ENCODE measurements around the gene C1orf141. TPM values are rescaled to one million over a fixed set of nuclear protein-coding genes. Genes with fewer than 3 reads are reported as not detected.
A peak's percentile ranks its signal among the peaks of the same experiment; 100 is the strongest.

C1orf141 gene
- not detected for total RNA-seq
- not detected for polyA plus RNA-seq
- long read RNA-seq, donor 1, result 0 reads
- long read RNA-seq, donor 2, result 0 reads
- long read RNA-seq, donor 3, result 0 reads

DNA sequence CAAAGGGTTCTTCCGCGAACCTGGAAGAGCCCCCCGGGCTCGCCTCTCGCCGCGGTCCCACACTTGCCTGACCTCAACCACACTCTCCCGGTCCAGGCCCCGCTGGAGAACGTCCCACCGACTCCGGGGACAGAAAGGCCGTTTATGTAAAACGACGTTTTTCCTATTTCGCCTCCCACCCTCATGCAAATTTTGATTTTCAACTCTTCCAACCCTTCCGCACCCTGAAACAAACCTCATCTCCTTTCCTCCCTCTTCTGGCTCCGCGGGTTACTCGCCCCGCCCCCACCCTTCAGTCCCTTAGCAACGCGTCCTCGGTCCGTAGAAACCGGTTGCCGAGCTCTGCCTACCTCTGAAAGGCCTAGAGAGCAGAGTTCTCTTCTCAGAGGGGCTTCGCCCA, at the start of gene C1orf141:
TSS of gene C1orf141 (minus strand) at position 276 of the 400 bp plus-strand sequence. CDS start 7,730 bp downstream, outside the sequence.
- Histone ChIP-seq H3K27me3 (peaks cover 0 to 5% (median 0%) of the 10 kb centered on the region in 7 donors), H3K27ac (no peak within 1 kb of the TSS), H3K9me3 (no peaks in the 10 kb centered on the region), H3K4me1 (peaks cover 0 to 12% (median 0%) of the 10 kb centered on the region in 9 donors), H3K36me3 (no peaks in the 10 kb centered on the region), H3K4me3 (peak within 1 kb of the TSS in 9 of 10 donors; percentile 6 to 47 (median 40))
- intact Hi-C loops (cut with DNase I), result loop anchor here in 1 of 10 donors (10.0 kb wide), 1 partner anchor 60 kb away; no protein-coding TSS in a partner anchor
- WGBS, 2 donors, result 11 to 21% methylated on average over 28 of the region's 28 CpGs
- DNase-seq, result peak; percentile 9 to 20
- ATAC-seq, result peak in 7 of 8 donors; percentile 43 to 80 (median 62)
- TF ChIP-seq, protein P1, sequence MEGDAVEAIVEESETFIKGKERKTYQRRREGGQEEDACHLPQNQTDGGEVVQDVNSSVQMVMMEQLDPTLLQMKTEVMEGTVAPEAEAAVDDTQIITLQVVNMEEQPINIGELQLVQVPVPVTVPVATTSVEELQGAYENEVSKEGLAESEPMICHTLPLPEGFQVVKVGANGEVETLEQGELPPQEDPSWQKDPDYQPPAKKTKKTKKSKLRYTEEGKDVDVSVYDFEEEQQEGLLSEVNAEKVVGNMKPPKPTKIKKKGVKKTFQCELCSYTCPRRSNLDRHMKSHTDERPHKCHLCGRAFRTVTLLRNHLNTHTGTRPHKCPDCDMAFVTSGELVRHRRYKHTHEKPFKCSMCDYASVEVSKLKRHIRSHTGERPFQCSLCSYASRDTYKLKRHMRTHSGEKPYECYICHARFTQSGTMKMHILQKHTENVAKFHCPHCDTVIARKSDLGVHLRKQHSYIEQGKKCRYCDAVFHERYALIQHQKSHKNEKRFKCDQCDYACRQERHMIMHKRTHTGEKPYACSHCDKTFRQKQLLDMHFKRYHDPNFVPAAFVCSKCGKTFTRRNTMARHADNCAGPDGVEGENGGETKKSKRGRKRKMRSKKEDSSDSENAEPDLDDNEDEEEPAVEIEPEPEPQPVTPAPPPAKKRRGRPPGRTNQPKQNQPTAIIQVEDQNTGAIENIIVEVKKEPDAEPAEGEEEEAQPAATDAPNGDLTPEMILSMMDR (IDR thresholded peaks at IDR 0.05), result no peak

- no peak for DNase-seq
- TF ChIP-seq, protein P1 (IDR thresholded peaks at IDR 0.05), result no peak
- Histone ChIP-seq H3K9me3 (no peaks in the 10 kb centered on the region), H3K27me3 (no peaks in the 10 kb centered on the region), H3K4me3 (no peak overlapping the region), H3K27ac (no peak overlapping the region), H3K36me3 (no peaks in the 10 kb centered on the region), H3K4me1 (no peaks in the 10 kb centered on the region)
- 81 to 82% methylated on average over 3 of the region's 3 CpGs for WGBS, 2 donors
- intact Hi-C loops (cut with DNase I), result no loop called here
- no peak for ATAC-seq
Observed at GRCh38 chr1:67175530-67176087, 40.8 kb upstream of the C1orf141 start.

DNA sequence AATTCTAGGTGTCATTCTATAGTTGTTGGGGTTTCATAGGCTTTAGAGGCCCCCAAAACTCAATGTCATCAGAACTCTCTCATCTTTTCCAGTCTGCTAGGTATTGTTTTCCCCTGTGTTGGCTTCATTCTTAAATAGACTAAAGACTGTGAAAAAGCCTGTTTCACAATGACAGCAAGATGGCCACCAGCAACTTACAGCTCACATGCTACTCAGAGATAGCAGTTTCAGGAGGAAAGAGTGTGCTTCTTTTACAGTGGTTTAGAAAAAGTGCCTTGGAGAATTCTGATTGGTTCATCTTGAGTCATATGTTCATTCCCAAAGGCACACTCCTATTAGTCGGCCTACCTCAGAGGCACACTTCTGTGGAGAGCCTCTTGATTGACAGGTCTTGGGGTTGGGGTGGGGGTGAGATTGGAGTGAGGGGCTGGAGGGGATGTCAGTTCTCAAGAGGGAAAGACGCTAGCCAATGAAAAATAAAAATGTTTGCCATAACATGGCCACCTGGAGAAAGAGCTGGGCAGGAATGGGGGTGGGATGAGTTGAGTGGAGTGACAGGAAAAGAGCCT, 40.0 kb upstream of the C1orf141 start:
- WGBS, 2 donors, result 74 to 88% methylated on average over 2 of the region's 2 CpGs
- no peaks in the 10 kb centered on the region for H3K4me1 ChIP-seq
- H3K4me3 ChIP-seq, result no peak overlapping the region
- DNase-seq (no peak), ATAC-seq (no peak)
- no peaks in the 10 kb centered on the region for H3K36me3 ChIP-seq
- intact Hi-C loops (cut with DNase I), result no loop called here
- no peaks in the 10 kb centered on the region for H3K27me3 ChIP-seq
- TF ChIP-seq, protein P1 (IDR thresholded peaks at IDR 0.05), result no peak
- no peaks in the 10 kb centered on the region for H3K9me3 ChIP-seq
- no peak overlapping the region for H3K27ac ChIP-seq

DNA sequence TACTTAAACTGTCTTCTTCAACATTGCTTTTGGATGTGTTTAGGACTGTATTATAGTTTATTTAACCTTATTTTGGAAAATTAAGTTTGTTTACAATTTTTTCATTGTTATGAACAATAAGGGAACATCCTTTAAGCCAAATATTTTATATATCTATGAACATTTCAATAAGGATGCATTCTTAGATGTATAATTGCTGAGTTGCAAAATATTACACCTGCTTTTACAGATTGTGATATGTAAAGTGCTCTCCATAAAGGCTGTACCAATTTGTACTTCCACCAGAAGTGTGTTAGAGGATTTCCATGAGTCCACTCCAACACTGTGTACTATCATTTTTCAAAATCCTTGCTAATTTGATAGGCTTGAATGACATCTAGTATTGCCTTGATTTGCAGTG, 39.2 kb upstream of the C1orf141 start:
- Histone ChIP-seq H3K9me3 (no peaks in the 10 kb centered on the region), H3K36me3 (no peaks in the 10 kb centered on the region), H3K4me1 (no peaks in the 10 kb centered on the region), H3K27ac (no peak overlapping the region), H3K27me3 (no peaks in the 10 kb centered on the region), H3K4me3 (no peak overlapping the region)
- ATAC-seq (no peak), DNase-seq (no peak)
- intact Hi-C loops (cut with DNase I), result no loop called here
- TF ChIP-seq, protein P1 (IDR thresholded peaks at IDR 0.05), result no peak
